Esophagus squamous epithelium (tissue), 5 donors: ENCODE measurements around the gene ACACA. TPM values are rescaled to one million over a fixed set of nuclear protein-coding genes. Genes with fewer than 3 reads are reported as not detected.

Source experiments
- DNase-seq: peaks from one replicate; lab custom pipeline; 2025; lab: John Stamatoyannopoulos, UW
- H3K27ac ChIP-seq, 4 donors: fragments of 200-600 bp; sonication (generic); one replicate each; pipeline ENCODE4 v1.5.1; 2016 to 2019; ENCODE audit warnings: mild to moderate bottlenecking in 1 of 4
- H3K27me3 ChIP-seq, 4 donors: fragments of 200-600 bp; sonication (generic); 1 replicate in 3 of 4; 2 replicates in 1 of 4; pipeline versions ENCODE4 v1.5.1 to v1.6.0; 2017 to 2021; ENCODE audit warnings: antibody characterized with exemption in 1 of 4
- H3K36me3 ChIP-seq, 3 donors: fragments of 200-600 bp; sonication (generic); one replicate each; pipeline ENCODE4 v1.5.1; 2016 to 2019
- H3K4me1 ChIP-seq, 3 donors: fragments of 200-600 bp; sonication (generic); one replicate each; pipeline ENCODE4 v1.5.1; 2017 to 2019
- H3K4me3 ChIP-seq, 4 donors: fragments of 200-600 bp; sonication (generic); 1 replicate in 3 of 4; 2 replicates in 1 of 4; pipeline ENCODE4 v1.5.1; 2016 to 2019; ENCODE audit warnings: mild to moderate bottlenecking in 2 of 4, moderate library complexity in 1 of 4
- H3K9me3 ChIP-seq, 3 donors: fragments of 200-600 bp; sonication (generic); one replicate each; pipeline ENCODE4 v1.5.1; 2016 to 2019
- CTCF ChIP-seq, 6 experiments: fragments of 450-650 bp in 4 of 6; fragments of 200-600 bp in 2 of 6; sonication (generic) in 2 of 6; IDR thresholded peaks; one replicate each; pipeline ENCODE4 v1.5.1; 2016 to 2019; ENCODE audit warnings: antibody characterized with exemption in 6 of 6, mild to moderate bottlenecking in 4 of 6, moderate library complexity in 4 of 6
- POLR2A ChIP-seq, 4 donors: fragments of 450-650 bp; IDR thresholded peaks; one replicate each; pipeline ENCODE4 v1.6.1; 2017; ENCODE audit warnings: antibody characterized with exemption in 4 of 4, mild to moderate bottlenecking in 4 of 4, moderate library complexity in 3 of 4
- WGBS, 2 donors: methylation state at CpG; one replicate each; pipeline ENCODE4 v1.1.5; 2018; 5-methylcytosine and 5-hydroxymethylcytosine counted together
- intact Hi-C: fragments of 100-400 bp; cut with DNase I; formaldehyde crosslinking; loops from one replicate; pipeline ENCODE4 v1.15.0; 2022
- total RNA-seq, 4 donors: library from RNA; depleted of rRNA; stranded (reverse); fragments of >200 nt; gene quantifications; one replicate each; pipeline ENCODE4 v1.1.0, GENCODE V29; 2016
- donor health status: DM: yes; HTN: yes; CAD: no.

The ACACA gene
- total RNA-seq, 4 donors from 2014 or later, result 34.5 to 81.0 (median 55.8) TPM

GRCh38 chr17:37116671-37117185 is 289.9 kb downstream of the ACACA start:
- H3K36me3 ChIP-seq, result peaks cover 12 to 89% (median 13%) of the 10 kb centered on the region in 3 donors
- intact Hi-C loops, result no loop called here
- no peak overlapping the region for H3K4me3 ChIP-seq
- 73 to 76% methylated on average over 6 to 7 of the region's 7 CpGs for WGBS, 2 donors
- TF ChIP-seq POLR2A (IDR thresholded peaks at IDR 0.05), result no peak
- TF ChIP-seq CTCF (IDR thresholded peaks at IDR 0.05), result no peak
- H3K9me3 ChIP-seq, result no peaks in the 10 kb centered on the region
- H3K4me1 ChIP-seq, result no peaks in the 10 kb centered on the region
- no peaks in the 10 kb centered on the region for H3K27me3 ChIP-seq
- H3K27ac ChIP-seq, result no peak overlapping the region
- no peak for DNase-seq

- peaks cover 0 to 12% (median 0%) of the 10 kb centered on the region in 3 donors for H3K4me1 ChIP-seq
- DNase-seq, result no peak
- H3K27me3 ChIP-seq, result no peaks in the 10 kb centered on the region
- no peaks in the 10 kb centered on the region for H3K9me3 ChIP-seq
- WGBS, 2 donors, result 95 to 100% methylated on average over 4 of the region's 4 CpGs
- peaks cover 5 to 89% (median 23%) of the 10 kb centered on the region in 3 donors for H3K36me3 ChIP-seq
- intact Hi-C loops, result no loop called here
- TF ChIP-seq POLR2A (IDR thresholded peaks at IDR 0.05) (no peak), CTCF (IDR thresholded peaks at IDR 0.05) (no peak)
- no peak overlapping the region for H3K4me3 ChIP-seq
- H3K27ac ChIP-seq, result no peak overlapping the region
Measured at GRCh38 chr17:37111329-37111728, 295.3 kb downstream of the ACACA start.

GRCh38 chr17:37110746-37111145 is 295.9 kb downstream of the ACACA start:
- no peak for DNase-seq
- intact Hi-C loops, result no loop called here
- no peaks in the 10 kb centered on the region for H3K27me3 ChIP-seq
- 92 to 100% methylated on average over 4 of the region's 4 CpGs for WGBS, 2 donors
- H3K4me1 ChIP-seq, result peaks cover 0 to 12% (median 0%) of the 10 kb centered on the region in 3 donors
- H3K4me3 ChIP-seq, result no peak overlapping the region
- peaks cover 5 to 89% (median 23%) of the 10 kb centered on the region in 3 donors for H3K36me3 ChIP-seq
- H3K9me3 ChIP-seq, result no peaks in the 10 kb centered on the region
- no peak overlapping the region for H3K27ac ChIP-seq
- TF ChIP-seq POLR2A (IDR thresholded peaks at IDR 0.05) (no peak), CTCF (IDR thresholded peaks at IDR 0.05) (no peak)

GRCh38 chr17:37109731-37110710 is 296.6 kb downstream of the ACACA start:
- intact Hi-C loops, result no loop called here
- WGBS, 2 donors, result 85 to 88% methylated on average over 9 of the region's 9 CpGs
- Histone ChIP-seq H3K9me3 (no peaks in the 10 kb centered on the region), H3K4me1 (peaks cover 0 to 12% (median 0%) of the 10 kb centered on the region in 3 donors), H3K36me3 (peaks cover 5 to 91% (median 23%) of the 10 kb centered on the region in 3 donors), H3K27ac (no peak overlapping the region), H3K27me3 (no peaks in the 10 kb centered on the region), H3K4me3 (no peak overlapping the region)
- DNase-seq, result no peak
- no peak for TF ChIP-seq POLR2A (IDR thresholded peaks at IDR 0.05)
- TF ChIP-seq CTCF (IDR thresholded peaks at IDR 0.05), result no peak

- Histone ChIP-seq H3K4me1 (peaks cover 0 to 12% (median 0%) of the 10 kb centered on the region in 3 donors), H3K4me3 (no peak overlapping the region), H3K27me3 (no peaks in the 10 kb centered on the region), H3K27ac (no peak overlapping the region), H3K36me3 (peaks cover 5 to 98% (median 23%) of the 10 kb centered on the region in 3 donors), H3K9me3 (no peaks in the 10 kb centered on the region)
- intact Hi-C loops, result no loop called here
- TF ChIP-seq CTCF (IDR thresholded peaks at IDR 0.05) (no peak), POLR2A (IDR thresholded peaks at IDR 0.05) (no peak)
- 94 to 95% methylated on average over 5 of the region's 5 CpGs for whole genome bisulfite sequencing, 2 donors
- no peak for DNase-seq
Measured at GRCh38 chr17:37109106-37109505, 297.5 kb downstream of the ACACA start.
